HepG2 (cell line): ENCODE measurements around the gene ERMAP.

Experiments used
- CTCF ChIP-seq: sonication (generic); formaldehyde crosslinking; IDR thresholded peaks from 2 replicates; pipeline ENCODE4 v1.5.0; 2020; ENCODE audit warnings: mild to moderate bottlenecking, missing genetic modification reagents, moderate library complexity
- FOXM1 ChIP-seq: sonication (generic); formaldehyde crosslinking; IDR thresholded peaks from 2 replicates; pipeline ENCODE4 v1.5.0; 2020; ENCODE audit warnings: missing genetic modification reagents
- GABPA ChIP-seq, 2 experiments: IDR thresholded peaks; 2 replicates each; pipeline ENCODE4 v1.6.1; 2011 to 2016; ENCODE audit warnings: low read depth in 2 of 2, low read length in 1 of 2, missing biosample characterization in 1 of 2, missing genetic modification characterization in 1 of 2
- MAFK ChIP-seq, 2 experiments: IDR thresholded peaks in 1 of 2; conservative IDR thresholded peaks in 1 of 2; 2 replicates each; pipeline ENCODE4 v1.6.1; 2011; ENCODE audit warnings: improper control_type of control experiment in 2 of 2, low read length in 2 of 2
- POLR2A ChIP-seq, 2 experiments: IDR thresholded peaks; 2 replicates each; pipeline ENCODE4 v1.6.1; 2011; ENCODE audit warnings: low read depth in 2 of 2, low read length in 2 of 2, mild to moderate bottlenecking in 1 of 2, moderate library complexity in 1 of 2; ENCODE audit not compliant: insufficient read depth in 1 of 2
- PRPF4 ChIP-seq: fragments of 200-400 bp; formaldehyde crosslinking; IDR thresholded peaks from 2 replicates; pipeline ENCODE4 v1.6.1; 2016; ENCODE audit warnings: low read length, low read depth; ENCODE audit not compliant: poor library complexity, severe bottlenecking
- TCF7L2 ChIP-seq: IDR thresholded peaks from 2 replicates; pipeline ENCODE4 v1.6.1; 2011; ENCODE audit warnings: mild to moderate bottlenecking, low read depth, low read length, moderate library complexity
- ZBTB14 ChIP-seq: sonication (generic); formaldehyde crosslinking; IDR thresholded peaks from 2 replicates; pipeline ENCODE4 v1.4.0; 2020; ENCODE audit warnings: missing genetic modification reagents
- ZBTB20 ChIP-seq: sonication (generic); formaldehyde crosslinking; IDR thresholded peaks from 2 replicates; pipeline ENCODE4 v1.8.1; 2023; ENCODE audit warnings: missing genetic modification reagents, low read depth, mild to moderate bottlenecking, borderline replicate concordance
- ZNF282 ChIP-seq: fragments of 450-650 bp; IDR thresholded peaks from 2 replicates; pipeline ENCODE4 v1.6.1; 2018; ENCODE audit not compliant: partially characterized antibody

GRCh38 chr1:42773420-42773819 lies 43.5 kb upstream of the ERMAP start:
- TF ChIP-seq MAFK (conservative IDR thresholded peaks at IDR 0.05 in 1 of 2, IDR thresholded peaks at IDR 0.05 in 1 of 2; ENCODE audit: low read length in 2 of 2) = no peak
- TF ChIP-seq POLR2A (IDR thresholded peaks at IDR 0.05; ENCODE audit: insufficient read depth in 1 of 2, low read depth in 2 of 2, low read length in 2 of 2) = no peak
- no peak for TF ChIP-seq PRPF4
- TF ChIP-seq ZBTB14 (CRISPR knock-in tag) = no peak
- TF ChIP-seq ZBTB20 (CRISPR knock-in tag) = no peak
- TF ChIP-seq ZNF282 = no peak
- TF ChIP-seq TCF7L2 = no peak
- no peak for TF ChIP-seq FOXM1 (CRISPR knock-in tag)
- no peak for TF ChIP-seq GABPA (IDR thresholded peaks at IDR 0.05; ENCODE audit: low read depth, low read length)
- TF ChIP-seq GABPA (CRISPR knock-in tag; IDR thresholded peaks at IDR 0.05; ENCODE audit: low read depth) = no peak
- no peak for TF ChIP-seq CTCF (CRISPR knock-in tag)
